22Rv1 (cell line): ENCODE measurements around the gene ERN1.

Experiments
- ZFX ChIP-seq: fragments of 450-650 bp; IDR thresholded peaks from 2 replicates; pipeline ENCODE4 v1.6.1; 2017; ENCODE audit warnings: antibody characterized with exemption, borderline replicate concordance
- TF ChIP-seq, protein P1 (sequence below): fragments of 450-650 bp; IDR thresholded peaks from 2 replicates; pipeline ENCODE4 v1.5.1; 2017; ENCODE audit warnings: mild to moderate bottlenecking

DNA sequence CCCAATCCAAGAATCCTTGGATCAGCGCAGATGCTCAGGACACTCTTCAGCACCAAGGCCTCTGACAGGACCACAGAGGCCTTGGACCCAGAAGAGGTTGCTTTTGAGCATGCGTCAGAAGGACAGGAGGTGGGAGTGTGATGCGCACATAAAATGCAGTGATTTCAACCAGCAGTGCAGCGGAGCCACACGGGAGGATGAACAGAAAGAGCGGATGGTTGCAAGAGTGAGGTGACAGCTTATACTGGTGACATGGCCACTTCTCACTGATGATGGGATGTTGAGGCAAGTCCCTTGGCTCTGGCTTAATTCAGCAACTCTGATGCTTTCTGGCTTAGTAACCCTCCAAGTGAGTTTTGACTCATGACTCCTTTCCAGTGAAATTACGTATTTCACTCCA lies 25.2 kb upstream of the ERN1 start:
- TF ChIP-seq, protein P1, sequence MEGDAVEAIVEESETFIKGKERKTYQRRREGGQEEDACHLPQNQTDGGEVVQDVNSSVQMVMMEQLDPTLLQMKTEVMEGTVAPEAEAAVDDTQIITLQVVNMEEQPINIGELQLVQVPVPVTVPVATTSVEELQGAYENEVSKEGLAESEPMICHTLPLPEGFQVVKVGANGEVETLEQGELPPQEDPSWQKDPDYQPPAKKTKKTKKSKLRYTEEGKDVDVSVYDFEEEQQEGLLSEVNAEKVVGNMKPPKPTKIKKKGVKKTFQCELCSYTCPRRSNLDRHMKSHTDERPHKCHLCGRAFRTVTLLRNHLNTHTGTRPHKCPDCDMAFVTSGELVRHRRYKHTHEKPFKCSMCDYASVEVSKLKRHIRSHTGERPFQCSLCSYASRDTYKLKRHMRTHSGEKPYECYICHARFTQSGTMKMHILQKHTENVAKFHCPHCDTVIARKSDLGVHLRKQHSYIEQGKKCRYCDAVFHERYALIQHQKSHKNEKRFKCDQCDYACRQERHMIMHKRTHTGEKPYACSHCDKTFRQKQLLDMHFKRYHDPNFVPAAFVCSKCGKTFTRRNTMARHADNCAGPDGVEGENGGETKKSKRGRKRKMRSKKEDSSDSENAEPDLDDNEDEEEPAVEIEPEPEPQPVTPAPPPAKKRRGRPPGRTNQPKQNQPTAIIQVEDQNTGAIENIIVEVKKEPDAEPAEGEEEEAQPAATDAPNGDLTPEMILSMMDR: no peak
- TF ChIP-seq ZFX: no peak
